Measurements from ENCODE around the gene MMP25. TPM values are rescaled to one million over a fixed set of nuclear protein-coding genes. Genes with fewer than 3 reads are reported as not detected.

Gene MMP25
- polyA plus RNA-seq, 1 experiment, result not detected

DNA sequence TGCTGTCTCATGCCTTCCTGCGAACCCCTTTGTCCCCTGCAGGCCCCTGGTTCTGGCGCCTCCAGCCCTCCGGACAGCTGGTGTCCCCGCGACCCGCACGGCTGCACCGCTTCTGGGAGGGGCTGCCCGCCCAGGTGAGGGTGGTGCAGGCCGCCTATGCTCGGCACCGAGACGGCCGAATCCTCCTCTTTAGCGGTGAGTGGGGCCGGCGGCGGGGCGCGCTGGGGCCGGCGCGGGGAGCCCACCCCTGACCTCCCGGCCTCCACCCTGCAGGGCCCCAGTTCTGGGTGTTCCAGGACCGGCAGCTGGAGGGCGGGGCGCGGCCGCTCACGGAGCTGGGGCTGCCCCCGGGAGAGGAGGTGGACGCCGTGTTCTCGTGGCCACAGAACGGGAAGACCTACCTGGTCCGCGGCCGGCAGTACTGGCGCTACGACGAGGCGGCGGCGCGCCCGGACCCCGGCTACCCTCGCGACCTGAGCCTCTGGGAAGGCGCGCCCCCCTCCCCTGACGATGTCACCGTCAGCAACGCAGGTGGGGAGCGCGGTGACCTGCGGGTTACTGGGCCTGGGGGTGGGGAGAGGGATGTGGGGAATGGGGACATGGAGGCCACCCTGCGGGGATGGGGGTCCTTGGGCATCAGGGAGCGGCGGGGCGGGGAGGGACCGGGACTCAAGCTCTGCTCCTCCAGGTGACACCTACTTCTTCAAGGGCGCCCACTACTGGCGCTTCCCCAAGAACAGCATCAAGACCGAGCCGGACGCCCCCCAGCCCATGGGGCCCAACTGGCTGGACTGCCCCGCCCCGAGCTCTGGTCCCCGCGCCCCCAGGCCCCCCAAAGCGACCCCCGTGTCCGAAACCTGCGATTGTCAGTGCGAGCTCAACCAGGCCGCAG lies 12.0 kb downstream of the MMP25 start:
- Histone ChIP-seq H3K27me3 (ENCODE audit: control insufficient read depth, insufficient read depth, low read length) (no peaks in the 10 kb centered on the region), H3K27ac (ENCODE audit: low read depth, low read length) (no peak overlapping the region), H3K9me3 (ENCODE audit: control insufficient read depth, insufficient read depth, low read length) (no peaks in the 10 kb centered on the region), H3K4me3 (ENCODE audit: low read depth, low read length) (peak overlapping the region; percentile 79)
- TF ChIP-seq, protein P1, sequence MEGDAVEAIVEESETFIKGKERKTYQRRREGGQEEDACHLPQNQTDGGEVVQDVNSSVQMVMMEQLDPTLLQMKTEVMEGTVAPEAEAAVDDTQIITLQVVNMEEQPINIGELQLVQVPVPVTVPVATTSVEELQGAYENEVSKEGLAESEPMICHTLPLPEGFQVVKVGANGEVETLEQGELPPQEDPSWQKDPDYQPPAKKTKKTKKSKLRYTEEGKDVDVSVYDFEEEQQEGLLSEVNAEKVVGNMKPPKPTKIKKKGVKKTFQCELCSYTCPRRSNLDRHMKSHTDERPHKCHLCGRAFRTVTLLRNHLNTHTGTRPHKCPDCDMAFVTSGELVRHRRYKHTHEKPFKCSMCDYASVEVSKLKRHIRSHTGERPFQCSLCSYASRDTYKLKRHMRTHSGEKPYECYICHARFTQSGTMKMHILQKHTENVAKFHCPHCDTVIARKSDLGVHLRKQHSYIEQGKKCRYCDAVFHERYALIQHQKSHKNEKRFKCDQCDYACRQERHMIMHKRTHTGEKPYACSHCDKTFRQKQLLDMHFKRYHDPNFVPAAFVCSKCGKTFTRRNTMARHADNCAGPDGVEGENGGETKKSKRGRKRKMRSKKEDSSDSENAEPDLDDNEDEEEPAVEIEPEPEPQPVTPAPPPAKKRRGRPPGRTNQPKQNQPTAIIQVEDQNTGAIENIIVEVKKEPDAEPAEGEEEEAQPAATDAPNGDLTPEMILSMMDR (IDR thresholded peaks at IDR 0.05; ENCODE audit: low read depth, low read length), result no peak
- POLR2A ChIA-PET, result interaction anchor here (0.5 to 1.1 kb wide), 5 partner anchors 35 to 129 kb away, joined by 3 to 4 read pairs (median 3); partner anchors contain the start of genes HCFC1R1, OR1F1, THOC6 and ZNF213
- CTCF ChIA-PET, result interaction anchor here (0.5 to 2.7 kb wide), 14 partner anchors 10 to 184 kb away, joined by 3 to 57 read pairs (median 6); no protein-coding TSS in a partner anchor
- no peak for DNase-seq (ENCODE audit: low read depth, low spot score)

DNA sequence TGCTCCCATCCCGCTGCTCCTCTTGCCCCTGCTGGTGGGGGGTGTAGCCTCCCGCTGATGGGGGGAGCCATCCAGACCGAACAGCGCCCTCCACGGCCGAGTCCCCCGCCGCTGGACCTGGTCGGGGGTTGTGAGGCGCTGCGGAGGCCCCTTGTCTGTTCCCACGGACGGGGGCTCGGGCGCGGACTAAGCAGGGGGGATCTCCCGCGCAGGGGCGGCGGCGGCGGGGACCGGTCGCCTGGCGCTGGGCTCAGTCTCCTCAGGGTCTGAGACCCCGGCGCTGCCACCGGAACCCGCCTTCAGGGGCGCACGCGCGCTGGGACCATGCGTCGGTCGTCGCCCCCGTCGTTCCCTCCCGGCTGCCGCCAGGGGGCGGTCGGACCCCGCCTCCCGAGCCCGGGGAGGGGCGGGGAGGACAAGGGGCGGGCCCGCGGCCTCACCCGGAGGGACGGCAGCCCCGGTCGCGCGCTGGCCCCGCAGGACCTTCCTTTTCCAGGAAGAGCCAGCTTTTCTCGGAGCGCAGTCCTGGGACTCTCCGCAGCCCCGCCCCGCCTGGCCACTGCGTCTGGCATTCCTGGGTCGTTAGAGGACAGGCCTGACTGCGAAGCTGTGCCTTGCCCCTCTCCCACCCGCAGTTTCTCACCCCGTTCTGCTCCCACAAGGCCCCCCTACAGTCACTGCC lies 12.8 kb downstream of the MMP25 start:
- Histone ChIP-seq H3K27me3 (ENCODE audit: control insufficient read depth, insufficient read depth, low read length) (no peaks in the 10 kb centered on the region), H3K27ac (ENCODE audit: low read depth, low read length) (peak overlapping the region; percentile 57), H3K4me3 (ENCODE audit: low read depth, low read length) (peak overlapping the region; percentile 79), H3K9me3 (ENCODE audit: control insufficient read depth, insufficient read depth, low read length) (no peaks in the 10 kb centered on the region)
- ChIA-PET CTCF (interaction anchor here (0.6 to 2.7 kb wide), 25 partner anchors 10 to 167 kb away, joined by 3 to 57 read pairs (median 5); no protein-coding TSS in a partner anchor), POLR2A (interaction anchor here (0.7 to 1.1 kb wide), 4 partner anchors 36 to 107 kb away, joined by 3 to 4 read pairs (median 3); partner anchors contain the start of genes HCFC1R1, THOC6 and ZNF213)
- peak; percentile 33 for DNase-seq (ENCODE audit: low read depth, low spot score)
- TF ChIP-seq, protein P1 (IDR thresholded peaks at IDR 0.05; ENCODE audit: low read depth, low read length), result peak; percentile 61

DNA sequence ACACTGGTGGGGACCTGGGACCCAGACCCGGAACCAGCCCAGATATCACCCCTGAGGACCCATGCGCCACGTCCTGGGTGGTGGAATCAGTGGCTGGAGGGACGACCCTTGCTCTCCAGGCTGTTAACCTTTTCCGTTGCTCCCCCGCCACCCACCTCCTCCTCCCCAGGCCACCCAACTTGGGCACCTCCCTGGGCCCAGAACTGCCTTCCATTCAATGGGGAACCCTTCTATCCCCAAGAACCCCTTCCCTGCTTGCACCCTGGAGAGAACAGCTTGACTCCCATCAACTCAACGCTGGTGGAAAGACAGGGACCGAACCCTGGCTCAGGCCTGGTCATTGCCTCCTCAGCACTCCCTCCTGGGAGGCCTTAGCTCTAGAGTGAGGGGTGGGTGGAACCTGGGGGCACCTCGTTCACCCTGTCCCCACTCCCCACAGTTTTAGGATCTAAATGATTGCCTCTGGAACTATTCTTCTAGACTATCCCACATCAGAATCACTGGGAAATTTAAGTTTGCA lies 13.4 kb downstream of the MMP25 start:
- TF ChIP-seq, protein P1 (IDR thresholded peaks at IDR 0.05; ENCODE audit: low read depth, low read length), result no peak
- ChIA-PET POLR2A (no interaction called here), CTCF (interaction anchor here (0.6 to 2.7 kb wide), 19 partner anchors 11 to 1442 kb away, joined by 3 to 57 read pairs (median 5); no protein-coding TSS in a partner anchor)
- Histone ChIP-seq H3K4me3 (ENCODE audit: low read depth, low read length) (peak overlapping the region; percentile 57), H3K27ac (ENCODE audit: low read depth, low read length) (peak overlapping the region; percentile 57), H3K9me3 (ENCODE audit: control insufficient read depth, insufficient read depth, low read length) (no peaks in the 10 kb centered on the region), H3K27me3 (ENCODE audit: control insufficient read depth, insufficient read depth, low read length) (no peaks in the 10 kb centered on the region)
- DNase-seq (ENCODE audit: low read depth, low spot score), result no peak

DNA sequence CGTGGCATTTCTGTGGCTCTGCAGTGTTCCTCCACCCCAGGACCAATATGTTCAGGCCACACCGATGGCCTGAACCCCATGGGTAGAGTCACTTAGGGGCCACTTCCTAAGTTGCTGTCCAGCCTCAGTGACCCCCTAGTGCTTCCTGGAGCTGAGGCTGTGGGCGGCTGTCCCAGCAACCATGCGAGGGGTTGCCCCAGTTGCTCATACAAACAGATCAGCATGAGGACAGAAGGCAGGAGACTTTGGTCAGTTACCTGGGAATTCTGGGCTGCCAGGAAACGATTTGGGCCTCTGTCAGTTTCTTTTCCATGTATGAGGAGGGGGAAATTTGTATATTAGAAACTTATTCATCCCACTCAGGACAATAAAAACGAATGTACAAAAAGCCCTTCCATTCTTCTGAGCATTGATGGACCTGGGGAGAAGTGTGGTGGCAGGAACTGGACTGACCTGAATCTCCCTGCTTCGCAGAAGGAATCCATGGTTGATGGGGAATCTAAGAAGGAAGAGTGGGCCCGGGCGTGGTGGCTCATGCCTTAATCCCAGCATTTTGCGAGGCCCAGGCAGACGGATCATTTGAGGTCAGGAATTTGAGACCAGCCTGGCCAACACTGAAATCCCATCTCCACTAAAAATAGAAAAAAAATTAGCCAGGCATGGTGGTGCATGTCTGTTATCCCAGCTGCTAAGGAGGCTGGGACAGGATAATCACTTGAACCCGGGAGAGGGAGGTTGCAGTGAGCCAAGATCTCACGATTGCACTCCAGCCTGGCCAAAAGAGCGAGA lies 14.2 kb downstream of the MMP25 start:
- ChIA-PET CTCF (interaction anchor here (0.6 to 2.7 kb wide), 3 partner anchors 16 to 1441 kb away, joined by 3 to 57 read pairs (median 7); no protein-coding TSS in a partner anchor), POLR2A (no interaction called here)
- TF ChIP-seq, protein P1 (IDR thresholded peaks at IDR 0.05; ENCODE audit: low read depth, low read length), result no peak
- no peak overlapping the region for H3K27ac ChIP-seq (ENCODE audit: low read depth, low read length)
- no peaks in the 10 kb centered on the region for H3K27me3 ChIP-seq (ENCODE audit: control insufficient read depth, insufficient read depth, low read length)
- H3K9me3 ChIP-seq (ENCODE audit: control insufficient read depth, insufficient read depth, low read length), result no peaks in the 10 kb centered on the region
- no peak overlapping the region for H3K4me3 ChIP-seq (ENCODE audit: low read depth, low read length)
- no peak for DNase-seq (ENCODE audit: low read depth, low spot score)

Measured in AG04450 (cell line).